Sigmoid colon (tissue), 4 donors: ENCODE results near the gene PLBD2.

Source experiments
- POLR2A ChIP-seq, 2 donors: fragments of 450-650 bp; IDR thresholded peaks; one replicate each; pipeline ENCODE4 v1.6.1; 2016; ENCODE audit warnings: antibody characterized with exemption in 2 of 2, mild to moderate bottlenecking in 2 of 2, moderate library complexity in 2 of 2
- POLR2AphosphoS5 ChIP-seq, 4 donors: sonication (generic); formaldehyde crosslinking; IDR thresholded peaks; one replicate each; pipeline ENCODE4 v1.6.1; 2017; ENCODE audit warnings: antibody characterized with exemption in 4 of 4
- TF ChIP-seq, protein P1 (sequence below), 4 experiments: fragments of 450-650 bp in 3 of 4; fragments of 200-600 bp in 1 of 4; IDR thresholded peaks; one replicate each; pipeline ENCODE4 v1.5.1; 2016 to 2019; ENCODE audit warnings: antibody characterized with exemption in 4 of 4, mild to moderate bottlenecking in 3 of 4, moderate library complexity in 2 of 4

DNA sequence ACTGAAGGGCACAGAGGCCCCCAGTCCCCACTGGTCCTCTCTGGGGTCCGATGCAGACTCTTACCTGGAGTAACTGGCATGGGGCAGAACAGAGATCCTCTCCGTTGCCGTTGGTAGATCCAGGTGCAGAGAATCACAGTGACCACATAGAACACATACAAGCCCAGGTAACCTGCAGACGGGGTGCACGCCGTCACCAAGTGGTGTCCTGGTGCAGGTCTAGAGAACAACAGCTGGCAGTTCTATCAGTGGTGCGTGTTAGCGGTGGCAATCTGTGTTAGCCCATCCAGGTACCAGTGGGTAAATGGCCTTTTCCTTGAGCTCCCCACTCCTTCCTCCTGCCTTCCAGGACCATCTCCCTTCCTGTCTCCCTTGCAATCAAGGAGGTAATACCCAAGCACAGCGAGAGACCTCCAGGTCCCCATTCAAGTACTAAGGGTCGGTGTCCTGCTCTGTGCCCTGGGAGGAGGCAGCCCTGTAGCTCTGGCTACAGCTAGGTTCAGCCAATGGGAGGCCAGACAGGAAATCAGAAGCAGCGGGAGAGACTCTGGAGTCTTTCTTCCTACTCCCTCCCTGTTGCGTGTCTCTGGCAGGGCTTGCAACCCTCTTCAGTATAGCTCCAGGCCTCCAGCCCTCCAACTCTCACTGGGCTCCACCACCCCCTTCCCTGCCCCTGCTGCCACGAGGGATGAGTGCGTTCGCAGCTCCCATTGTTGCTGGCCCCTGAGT is 39.3 kb upstream of the PLBD2 start:
- no peak for TF ChIP-seq POLR2A (IDR thresholded peaks at IDR 0.05)
- TF ChIP-seq, protein P1, sequence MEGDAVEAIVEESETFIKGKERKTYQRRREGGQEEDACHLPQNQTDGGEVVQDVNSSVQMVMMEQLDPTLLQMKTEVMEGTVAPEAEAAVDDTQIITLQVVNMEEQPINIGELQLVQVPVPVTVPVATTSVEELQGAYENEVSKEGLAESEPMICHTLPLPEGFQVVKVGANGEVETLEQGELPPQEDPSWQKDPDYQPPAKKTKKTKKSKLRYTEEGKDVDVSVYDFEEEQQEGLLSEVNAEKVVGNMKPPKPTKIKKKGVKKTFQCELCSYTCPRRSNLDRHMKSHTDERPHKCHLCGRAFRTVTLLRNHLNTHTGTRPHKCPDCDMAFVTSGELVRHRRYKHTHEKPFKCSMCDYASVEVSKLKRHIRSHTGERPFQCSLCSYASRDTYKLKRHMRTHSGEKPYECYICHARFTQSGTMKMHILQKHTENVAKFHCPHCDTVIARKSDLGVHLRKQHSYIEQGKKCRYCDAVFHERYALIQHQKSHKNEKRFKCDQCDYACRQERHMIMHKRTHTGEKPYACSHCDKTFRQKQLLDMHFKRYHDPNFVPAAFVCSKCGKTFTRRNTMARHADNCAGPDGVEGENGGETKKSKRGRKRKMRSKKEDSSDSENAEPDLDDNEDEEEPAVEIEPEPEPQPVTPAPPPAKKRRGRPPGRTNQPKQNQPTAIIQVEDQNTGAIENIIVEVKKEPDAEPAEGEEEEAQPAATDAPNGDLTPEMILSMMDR (IDR thresholded peaks at IDR 0.05) = no peak
- no peak for TF ChIP-seq POLR2AphosphoS5 (IDR thresholded peaks at IDR 0.05)
